Right renal pelvis (tissue), 4 donors: ENCODE measurements around the gene HEXIM2. TPM values are rescaled to one million over a fixed set of nuclear protein-coding genes. Genes with fewer than 3 reads are reported as not detected.

Experiments
- DNase-seq, 4 donors: peaks; one replicate each; pipeline ENCODE4 v3.0.0-alpha.2; 2013; ENCODE audit warnings: low read depth in 4 of 4, low spot score in 3 of 4, missing footprints in 1 of 4
- polyA plus RNA-seq, 4 donors: library from polyadenylated mRNA; unstranded; fragments of 120-200 nt; gene quantifications; one replicate each; pipeline ENCODE4 v1.2.1, GENCODE V29; 2013; ENCODE audit not compliant: insufficient read length in 4 of 4

HEXIM2 gene
- polyA plus RNA-seq, 4 donors: 12.8 to 16.5 (median 13.5) TPM

DNA sequence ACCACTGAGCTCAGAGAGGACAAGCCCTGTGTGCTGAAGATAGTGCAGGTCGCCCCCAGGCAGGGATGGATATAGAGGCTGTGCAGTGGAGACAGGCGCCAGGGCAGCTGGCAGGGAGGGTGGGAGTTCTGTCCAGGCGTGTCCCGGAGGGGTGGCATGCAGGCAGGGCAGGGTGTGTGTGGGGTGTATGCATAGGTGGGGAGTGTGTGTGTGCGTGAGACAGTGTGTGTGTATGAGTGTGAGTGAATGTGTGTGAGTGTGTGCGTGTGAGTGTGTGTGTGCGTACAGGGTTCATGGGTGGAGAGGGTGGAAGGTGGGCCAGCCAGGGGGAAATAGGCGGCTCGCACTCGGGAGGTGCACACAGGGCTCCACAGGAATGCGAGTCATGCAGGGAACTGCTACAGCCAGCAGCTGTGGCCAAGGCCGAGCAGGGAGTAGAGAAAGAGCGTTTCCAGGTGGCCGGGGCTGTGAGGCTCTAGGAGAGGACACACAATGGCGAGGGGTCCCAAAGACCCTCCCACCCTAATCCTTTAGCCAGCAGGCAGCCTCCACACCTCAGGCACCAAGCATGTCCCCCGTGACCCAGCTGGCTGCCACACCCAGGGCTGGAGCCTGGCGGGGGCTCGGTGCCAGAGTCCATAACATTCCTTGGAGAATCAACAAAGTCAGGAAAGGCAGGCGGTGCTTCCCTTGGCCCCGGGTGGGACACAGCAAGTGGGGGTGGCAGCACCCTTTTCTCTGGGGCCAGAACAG, 34.0 kb upstream of the HEXIM2 start:
- no peak for DNase-seq

DNA sequence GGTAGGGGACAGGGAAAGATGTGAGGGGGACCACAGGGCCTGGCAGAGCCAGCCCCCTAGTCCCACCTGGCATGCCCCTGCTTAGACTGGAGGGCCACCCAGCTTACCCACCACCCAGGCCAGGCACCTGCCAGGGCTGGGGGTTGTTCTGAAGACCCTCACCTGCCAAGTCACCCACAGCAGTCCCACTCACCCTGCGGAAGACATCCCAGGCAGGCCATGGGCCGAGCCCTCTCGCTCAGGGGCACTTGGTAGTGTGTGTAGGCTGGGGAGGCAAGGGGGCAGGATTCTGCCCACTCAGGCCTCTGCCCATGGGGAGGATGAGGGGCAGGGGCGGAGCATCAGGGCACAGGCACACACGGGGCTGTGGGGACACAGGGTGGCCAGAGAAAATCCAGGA, 33.3 kb upstream of the HEXIM2 start:
- no peak for DNase-seq

DNA sequence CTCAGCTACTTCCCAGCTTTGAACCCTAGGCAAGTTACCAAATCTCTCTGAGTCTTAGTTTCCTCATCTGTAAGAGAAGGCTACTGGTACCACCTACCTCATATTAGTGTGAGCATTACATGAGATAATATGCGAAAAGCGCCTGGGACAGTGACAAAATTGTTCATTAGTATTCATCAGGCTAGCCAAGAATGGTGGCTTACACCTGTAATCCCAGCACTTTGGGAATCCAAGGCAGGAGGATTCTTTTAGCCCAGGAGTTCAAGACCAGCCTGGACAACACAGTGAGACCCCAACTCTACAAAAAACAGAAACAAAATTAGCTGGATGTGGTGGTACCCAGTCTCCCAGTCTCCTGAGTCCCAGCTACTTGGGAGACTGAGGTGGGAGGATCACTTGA, 32.7 kb upstream of the HEXIM2 start:
- DNase-seq: no peak

DNA sequence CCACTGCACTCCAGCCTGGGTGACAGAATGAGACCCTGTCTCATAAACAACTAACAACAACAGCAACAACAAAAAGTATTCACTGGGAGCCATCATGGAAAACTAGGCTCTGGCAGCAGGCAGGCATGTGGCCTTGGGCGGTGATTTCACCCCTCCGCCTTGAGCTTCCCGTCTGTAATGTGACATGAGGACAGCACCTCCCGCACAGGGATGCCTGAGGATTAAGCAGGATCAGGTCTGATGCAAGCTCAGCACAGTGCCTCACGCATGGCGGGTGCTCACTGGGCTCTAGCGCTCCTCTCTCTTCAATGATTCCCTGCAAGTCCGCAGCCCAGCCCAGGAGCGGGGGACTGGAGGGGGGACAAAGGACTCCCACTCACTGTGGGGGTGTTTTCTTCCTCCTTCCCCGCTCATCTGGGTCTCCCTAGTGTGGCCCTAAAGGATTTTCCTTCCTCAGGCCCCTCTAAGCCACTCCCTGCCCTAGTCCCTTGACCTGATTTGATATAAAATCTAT, 32.2 kb upstream of the HEXIM2 start:
- DNase-seq: no peak

DNA sequence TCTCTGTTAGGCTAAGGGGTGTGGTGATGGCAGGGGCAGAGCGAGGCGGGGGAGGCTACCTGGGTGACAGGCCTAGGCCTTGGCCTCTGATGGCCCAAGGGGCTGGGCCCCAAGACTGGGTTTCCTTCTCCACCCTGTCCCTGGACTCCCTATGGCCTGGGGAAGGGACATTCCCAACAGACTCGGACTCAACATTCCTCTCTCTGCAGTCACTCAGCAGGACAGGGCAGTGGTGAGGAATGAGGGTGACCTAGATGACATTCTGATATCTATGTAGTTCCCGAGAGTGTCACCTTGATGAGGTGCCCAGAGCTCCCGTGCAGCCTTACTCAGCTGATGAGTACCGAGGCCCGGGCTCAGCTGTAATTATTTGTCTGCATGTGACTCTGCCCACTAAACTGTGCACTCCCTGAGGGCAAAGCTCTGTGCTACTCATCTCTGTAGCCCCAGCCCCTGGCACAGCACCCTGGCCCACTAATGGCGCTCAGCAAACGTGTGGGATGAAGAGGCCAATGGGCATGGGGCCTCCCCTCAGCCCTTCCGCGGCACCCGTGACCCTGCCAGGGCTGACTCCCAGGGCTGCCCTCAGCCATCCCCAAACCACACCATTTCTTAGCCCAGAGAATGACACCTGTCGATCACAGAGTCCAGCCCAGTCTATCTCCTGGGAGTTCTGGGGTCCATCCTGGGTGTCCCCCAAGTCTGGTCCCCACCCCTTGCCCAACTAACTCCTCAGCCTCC, 31.6 kb upstream of the HEXIM2 start:
- DNase-seq: no peak

DNA sequence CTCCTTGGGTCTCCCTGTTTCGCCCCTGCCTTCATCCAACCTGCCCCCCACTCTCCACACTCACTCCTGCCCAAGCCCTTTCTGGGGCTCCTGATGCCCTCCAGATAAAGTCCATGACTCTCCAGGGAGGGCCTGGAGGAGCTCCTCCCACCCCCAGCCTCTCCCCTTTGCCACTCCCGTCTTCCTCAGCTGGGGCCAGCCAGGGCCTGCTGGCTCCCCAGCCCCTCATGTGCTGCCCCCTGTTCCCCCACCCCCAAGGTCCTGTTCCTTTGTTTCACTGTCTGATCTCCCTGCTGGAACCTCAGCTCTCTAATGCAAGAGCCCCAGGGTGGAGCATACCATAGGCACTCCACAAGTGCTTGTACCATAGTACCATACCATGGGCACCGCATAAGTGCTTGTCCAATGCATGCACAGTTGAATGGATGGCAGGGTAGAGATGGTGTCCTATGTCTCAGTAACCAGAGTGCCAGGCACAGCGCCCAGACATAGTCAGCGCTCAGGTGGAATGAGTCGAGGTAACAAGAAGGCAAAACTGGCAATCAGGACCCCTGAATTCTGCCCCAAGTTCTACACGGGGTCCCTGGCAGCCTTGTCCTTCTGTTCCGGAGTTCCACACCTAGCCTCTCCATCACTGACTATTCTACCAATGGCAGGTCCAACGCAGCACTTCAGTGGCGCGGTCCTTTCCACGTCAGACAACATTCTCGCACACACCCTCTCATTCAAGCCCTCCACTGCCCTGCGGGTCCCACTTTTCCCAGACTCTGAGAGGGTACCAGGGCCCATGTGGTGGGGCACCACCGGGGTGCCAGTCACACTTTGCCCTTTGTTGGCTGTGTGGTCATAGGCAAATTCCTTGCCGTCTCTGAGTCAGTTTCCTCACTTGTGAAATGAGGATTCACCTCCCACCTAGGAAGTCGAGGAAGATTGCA, 30.7 kb upstream of the HEXIM2 start:
- DNase-seq: no peak

DNA sequence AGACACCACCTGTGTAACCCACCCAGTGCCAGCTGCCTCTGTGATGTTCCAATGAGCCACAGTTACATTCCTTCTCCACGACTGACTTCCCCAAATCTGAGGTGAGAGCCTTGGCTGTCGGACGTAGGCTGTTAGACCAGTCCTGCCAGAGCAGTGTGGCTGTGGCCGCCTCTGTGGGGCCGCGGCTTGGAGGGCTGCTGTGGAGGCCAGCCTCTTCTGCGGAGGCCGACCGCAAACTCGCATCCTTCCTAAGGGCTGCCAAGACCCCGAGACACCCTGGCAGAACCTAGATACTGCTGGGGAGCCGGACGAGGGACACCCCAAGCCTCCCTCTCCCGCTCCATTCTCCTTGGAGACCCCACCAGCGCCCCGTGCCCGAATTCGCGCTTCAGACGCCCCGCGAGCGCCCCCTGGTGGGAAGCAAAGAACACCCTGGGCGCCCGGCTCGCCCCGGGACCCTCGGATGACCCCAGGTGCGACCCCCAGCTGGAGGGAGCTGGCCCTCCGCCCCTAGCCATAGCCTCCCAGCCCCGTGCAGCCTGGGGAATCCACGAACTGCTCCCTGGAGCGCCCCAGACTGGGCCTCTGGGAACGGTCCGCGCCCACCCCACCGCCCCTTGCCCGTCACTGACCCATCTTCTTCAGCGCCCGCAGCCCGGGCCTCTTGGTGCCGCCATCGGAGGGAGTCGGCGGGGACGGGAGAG, 29.9 kb upstream of the HEXIM2 start:
- no peak for DNase-seq

DNA sequence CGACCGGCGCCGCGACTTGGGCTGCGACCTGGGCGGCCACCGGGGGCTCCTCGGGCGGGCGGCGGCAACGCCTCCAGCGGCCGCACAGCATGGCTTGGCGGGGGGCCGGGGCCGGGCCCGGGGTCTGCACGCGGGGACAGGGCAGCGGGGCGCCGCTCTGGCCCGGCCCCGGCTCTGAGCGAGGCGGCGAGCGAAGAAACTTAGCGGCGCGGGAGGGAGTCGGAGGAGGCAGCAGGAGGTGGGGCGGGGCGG, 29.4 kb upstream of the HEXIM2 start, which contains the start of gene PLCD3:
PLCD3 (minus strand) TSS at position 196 of the 252 bp plus-strand sequence; CDS start at position 91, 105 bp downstream.
- DNase-seq: no peak

DNA sequence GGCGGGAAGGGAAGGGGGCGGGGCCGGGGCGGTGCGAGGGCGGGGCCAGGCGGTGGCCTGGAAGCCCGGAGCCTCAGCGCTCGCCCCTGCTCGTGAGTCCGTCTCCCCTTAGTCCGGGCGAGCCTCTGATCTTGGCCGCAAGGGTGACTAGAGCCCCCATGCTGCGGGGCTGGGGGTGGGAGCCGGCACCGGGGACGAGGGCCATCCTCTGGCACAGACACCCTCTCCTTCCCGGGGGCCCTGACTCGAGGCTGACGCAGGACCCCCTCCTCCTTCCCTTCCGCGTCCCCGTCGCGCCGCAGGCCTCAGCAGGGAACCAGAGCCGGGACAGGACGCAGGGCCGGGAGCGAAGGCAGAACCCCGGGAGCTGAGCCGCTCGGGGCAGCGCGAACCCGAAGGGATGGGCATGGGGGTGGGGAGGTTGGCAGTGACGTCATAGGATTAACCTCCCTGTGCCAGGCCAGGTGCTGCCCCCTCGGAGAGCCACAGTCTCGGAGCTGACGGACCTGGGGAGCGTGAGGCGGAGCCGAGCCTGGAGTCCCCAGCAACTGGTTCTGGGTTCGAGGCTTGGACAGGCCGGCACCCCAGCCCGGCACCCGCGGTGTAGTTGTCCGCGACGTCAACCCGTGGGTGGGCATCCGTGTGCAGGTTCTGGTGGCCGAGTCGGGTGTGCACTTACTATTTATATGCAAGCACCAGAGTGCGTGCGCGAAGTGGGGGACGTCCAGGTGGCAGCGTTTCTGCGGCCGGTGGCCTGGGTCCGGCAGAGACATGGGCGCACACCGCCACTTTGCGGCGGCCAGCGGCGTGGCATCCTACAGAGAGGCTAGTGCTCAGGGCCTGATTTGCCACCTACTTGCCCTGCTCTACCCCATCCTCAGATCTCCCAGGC, 28.9 kb upstream of the HEXIM2 start:
- DNase-seq: peak in 1 of 4 donors; percentile 65

DNA sequence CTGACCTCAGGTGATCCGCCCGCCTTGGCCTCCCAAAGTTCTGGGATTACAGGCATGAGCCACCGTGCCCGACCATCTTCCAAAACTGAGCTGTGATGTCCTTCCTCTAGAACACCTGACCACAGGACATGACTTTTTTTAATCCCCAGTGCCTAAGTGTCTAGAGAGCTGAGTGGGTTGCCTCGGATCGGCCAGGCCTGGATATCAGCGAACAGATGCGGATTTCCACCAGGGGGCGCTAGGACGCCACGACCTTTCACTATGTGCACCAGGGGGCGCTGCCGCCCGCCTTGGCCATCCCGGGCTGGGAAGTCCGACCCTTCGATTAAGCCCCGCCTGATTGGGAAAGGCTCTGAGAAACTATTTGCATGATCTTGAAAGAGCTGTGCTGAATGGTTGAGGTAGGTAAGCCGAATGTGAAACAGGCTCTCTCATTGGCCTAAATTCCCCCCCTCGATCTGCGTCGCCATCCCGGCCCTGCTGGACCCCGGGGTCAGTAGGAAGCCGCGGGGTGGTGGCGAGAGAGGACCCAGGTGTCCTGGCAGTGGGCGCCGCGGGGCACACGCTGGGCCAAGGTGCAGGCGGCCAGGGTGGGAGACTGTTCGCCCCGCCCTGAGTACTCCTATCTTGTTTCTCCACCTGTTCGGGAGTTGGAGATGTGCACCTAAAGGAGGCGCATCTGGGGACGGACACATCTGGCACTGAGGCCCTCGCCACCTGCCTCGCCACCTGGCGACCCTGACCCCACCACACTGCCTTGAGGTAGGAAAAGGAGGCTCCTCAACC, 26.3 kb upstream of the HEXIM2 start, which contains the start of gene ACBD4:
ACBD4 (plus strand) TSS at position 496 of the 786 bp plus-strand sequence. CDS start 458 bp downstream, outside the sequence.
- DNase-seq: peak; percentile 93 to 98 (median 95)

DNA sequence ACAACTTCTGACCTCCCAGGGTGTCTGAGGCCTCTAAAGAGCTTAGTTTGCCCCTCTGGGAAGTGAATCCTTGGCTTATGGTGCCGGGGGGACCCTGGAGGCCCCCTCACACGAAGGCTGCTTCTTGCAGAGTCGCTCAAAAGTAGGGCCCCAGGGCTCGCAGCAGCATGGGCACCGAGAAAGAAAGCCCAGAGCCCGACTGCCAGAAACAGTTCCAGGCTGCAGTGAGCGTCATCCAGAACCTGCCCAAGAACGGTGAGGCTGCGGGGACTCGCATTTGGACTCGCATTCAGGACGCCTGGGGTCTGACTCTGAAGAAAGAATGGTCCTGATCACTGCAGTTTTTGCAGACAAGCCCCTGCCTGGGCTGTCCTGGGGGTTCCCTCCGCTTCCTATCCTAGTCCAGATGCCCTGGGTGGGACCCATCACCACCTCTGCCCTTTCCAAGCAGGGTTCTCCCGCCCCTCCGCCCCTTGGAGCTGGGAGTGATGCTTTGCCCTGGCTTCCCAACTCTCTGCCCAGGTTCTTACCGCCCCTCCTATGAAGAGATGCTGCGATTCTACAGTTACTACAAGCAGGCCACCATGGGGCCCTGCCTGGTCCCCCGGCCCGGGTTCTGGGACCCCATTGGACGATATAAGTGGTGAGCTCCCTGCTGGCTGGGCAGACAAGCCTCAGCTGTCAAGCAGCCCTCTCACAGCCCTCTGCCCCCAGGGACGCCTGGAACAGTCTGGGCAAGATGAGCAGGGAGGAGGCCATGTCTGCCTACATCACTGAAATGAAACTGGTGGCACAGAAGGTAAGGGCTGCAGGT, 25.5 kb upstream of the HEXIM2 start:
- DNase-seq: no peak

DNA sequence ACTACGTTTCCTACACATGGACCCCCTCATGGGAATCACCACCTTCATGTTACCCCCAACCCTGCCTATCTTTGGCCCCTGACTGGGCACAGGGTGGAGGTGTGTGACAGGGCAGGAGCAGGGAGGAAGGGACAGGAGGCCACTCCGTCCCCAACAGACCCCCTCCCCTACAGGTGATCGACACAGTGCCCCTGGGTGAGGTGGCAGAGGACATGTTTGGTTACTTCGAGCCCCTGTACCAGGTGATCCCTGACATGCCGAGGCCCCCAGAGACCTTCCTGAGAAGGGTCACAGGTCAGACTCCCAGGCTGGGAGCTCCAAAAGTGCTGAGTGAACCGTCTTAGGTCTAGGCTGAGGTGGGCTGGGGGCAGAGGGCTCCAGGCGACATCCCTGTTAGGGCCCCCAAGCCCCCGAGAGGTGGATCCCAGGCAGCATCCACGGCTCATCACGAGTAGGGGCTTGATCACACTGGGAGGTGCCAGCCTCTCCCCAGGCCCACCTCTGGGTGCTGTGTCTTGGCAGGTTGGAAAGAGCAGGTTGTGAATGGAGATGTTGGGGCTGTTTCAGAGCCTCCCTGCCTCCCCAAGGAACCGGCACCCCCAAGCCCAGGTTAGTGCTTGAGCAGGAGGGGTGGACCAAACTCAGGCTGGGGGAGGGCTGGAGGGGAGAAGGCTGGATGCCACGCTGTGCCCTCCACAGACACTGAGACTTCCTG, 24.7 kb upstream of the HEXIM2 start:
- no peak for DNase-seq

DNA sequence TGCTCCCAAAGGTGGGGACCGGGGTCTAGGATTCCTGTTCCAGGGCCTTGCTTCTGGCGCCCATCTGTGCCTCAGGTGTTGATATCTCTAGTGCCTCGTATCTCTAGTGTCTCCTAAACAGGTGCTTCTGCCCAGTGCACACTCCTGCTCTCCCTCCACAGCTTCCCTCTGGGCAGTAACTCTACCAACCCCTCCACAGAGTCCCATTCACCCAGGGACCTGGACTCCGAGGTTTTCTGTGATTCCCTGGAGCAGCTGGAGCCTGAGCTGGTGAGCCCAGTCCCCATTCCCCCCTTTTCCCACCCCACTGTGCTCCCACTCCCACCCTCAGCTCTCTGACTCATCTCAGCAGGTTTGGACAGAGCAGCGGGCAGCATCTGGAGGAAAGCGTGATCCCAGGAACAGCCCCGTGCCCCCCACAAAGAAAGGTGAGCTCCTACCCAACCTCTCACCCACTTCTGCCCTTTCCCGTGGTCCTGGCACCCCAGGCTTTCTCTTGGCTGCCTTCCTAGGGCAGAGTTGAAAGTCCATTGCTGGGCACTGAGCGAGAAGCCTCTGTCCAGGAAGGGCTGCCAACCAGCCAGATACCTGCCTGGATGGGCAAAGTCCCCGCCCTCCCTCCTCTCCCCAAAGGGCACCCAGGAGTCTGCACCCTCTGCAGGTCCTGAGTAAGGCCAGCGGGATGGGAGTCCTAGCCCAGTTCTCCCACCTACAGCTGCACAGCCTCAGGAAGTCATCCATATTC, 23.9 kb upstream of the HEXIM2 start:
- no peak for DNase-seq

DNA sequence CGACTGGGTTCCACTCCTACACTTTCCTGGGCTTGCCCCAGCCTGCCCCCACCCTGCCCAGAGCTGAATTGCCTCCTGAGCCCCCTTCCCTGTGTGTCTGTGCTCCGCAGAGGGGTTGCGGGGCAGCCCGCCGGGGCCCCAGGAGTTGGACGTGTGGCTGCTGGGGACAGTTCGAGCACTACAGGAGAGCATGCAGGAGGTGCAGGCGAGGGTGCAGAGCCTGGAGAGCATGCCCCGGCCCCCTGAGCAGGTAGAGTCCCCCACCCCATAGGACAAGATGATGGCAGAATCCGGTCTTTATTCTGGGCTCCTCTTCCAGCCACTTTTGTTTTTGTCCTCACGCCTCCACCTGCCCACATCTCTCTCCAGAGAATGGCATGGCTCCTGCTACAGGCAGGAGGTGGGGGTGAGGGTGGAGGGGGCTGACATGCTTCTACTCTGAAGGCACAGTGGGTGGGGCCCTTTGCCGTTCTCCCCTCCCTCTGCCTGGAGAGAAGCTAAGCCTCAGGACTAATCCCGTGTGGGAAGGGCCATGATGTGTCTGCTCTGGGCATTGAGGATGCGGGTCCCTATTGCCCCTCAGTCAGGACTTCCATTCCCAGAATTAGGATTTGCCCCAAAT, 22.7 kb upstream of the HEXIM2 start:
- DNase-seq: no peak

DNA sequence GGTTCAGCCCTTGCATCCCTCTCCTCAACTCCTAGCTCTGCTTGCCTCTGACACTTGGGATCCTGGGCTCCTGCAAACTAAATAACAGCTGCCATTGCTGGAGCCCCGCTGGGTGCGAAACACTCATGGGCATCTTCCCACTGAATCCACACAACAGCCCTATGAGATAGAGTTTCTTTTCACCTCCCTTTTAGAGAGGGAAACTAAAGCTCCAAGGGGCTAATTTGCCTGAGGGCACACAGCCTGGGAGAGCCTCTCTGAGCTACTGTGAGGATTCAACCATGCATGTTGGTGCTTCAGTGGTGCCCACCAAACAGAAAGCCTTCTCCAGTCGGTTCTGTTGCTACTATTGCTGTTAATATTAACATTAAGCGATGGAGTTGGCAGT, 22.1 kb upstream of the HEXIM2 start:
- DNase-seq: no peak
